Brain microvascular endothelial cell (primary cell): ENCODE results near the gene THADA.

Experiments
- DNase-seq: peaks from one replicate; pipeline ENCODE4 v3.0.0-alpha.2; 2020
- H3K27ac ChIP-seq: fragments of 250-450 bp; sonication (Bioruptor Pico); 2 replicates; pipeline ENCODE4 v1.5.1; 2020; ENCODE audit warnings: mild to moderate bottlenecking, moderate library complexity
- H3K27me3 ChIP-seq: fragments of 250-450 bp; sonication (Bioruptor Pico); replicated peaks from 2 replicates; pipeline ENCODE4 v1.5.1; 2020; ENCODE audit warnings: mild to moderate bottlenecking
- H3K36me3 ChIP-seq: fragments of 250-450 bp; sonication (Bioruptor Pico); replicated peaks from 2 replicates; pipeline ENCODE4 v1.5.1; 2020; ENCODE audit warnings: mild to moderate bottlenecking
- H3K4me3 ChIP-seq: 2 replicates; pipeline ENCODE4 v1.5.1; 2011; ENCODE audit warnings: low read depth, mild to moderate bottlenecking, control low read depth, low read length, moderate library complexity
- CTCF ChIP-seq: IDR thresholded peaks from 2 replicates; pipeline ENCODE4 v1.5.1; 2011; ENCODE audit warnings: low read depth, mild to moderate bottlenecking, moderate library complexity, low read length, control low read depth, inconsistent platforms; ENCODE audit errors: missing control alignments
- in situ Hi-C: cut with HindIII; loops from 2 replicates; pipeline ENCODE4 v1.10.0; 2017; ENCODE audit warnings: low sequenced_read_pairs, low pct_ligation_motif_present

THADA gene

DNA sequence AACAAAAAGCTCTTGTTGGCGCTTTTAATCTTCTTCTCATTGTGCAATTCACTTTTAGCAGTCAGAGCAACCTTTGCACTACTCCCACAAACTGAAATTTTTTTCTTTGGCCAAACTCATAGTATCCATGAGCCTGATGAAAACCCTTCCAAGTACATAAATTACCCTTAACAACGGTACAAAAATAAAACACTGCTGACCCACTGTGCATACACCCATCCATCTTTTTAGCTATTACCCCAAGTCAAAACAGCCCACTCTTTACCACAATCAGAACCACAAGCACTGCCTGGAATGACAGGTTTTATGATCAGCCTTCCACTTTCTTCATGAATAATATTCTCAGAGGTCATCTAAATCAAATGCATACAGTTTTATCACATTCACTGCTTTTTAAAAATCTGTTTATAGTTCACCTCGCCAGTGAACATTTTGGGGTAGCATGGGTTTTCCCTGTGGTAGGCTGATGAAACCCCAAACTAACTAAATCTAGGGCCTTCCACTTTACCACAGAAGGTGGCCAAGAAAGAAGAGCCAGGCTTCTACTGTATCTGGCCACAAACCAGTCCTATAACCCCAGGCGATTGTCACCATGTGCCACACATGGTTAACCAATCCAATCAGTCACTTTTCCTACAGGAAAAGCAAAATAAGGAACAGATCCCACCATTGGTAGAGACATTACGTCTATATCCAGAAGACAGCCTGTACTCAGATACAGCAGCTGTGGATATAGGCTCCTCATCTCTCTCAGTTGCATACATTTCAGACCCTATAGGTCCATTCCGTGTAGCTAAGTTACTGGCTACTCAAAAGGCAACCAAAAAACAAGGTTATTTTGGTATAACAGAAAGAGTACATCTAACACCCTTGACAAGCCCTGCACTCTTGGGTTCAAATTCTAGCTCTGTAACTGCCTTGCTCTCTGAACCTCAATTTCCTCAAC lies 171.3 kb downstream of the THADA start:
- H3K36me3 ChIP-seq = no peaks in the 10 kb centered on the region
- in situ Hi-C loops = no loop called here
- no peak overlapping the region for H3K4me3 ChIP-seq
- H3K27me3 ChIP-seq = no peaks in the 10 kb centered on the region
- TF ChIP-seq CTCF = no peak
- DNase-seq = no peak
- H3K27ac ChIP-seq = no peak overlapping the region

GRCh38 chr2:43423941-43424261 lies 171.9 kb downstream of the THADA start:
- in situ Hi-C loops = no loop called here
- Histone ChIP-seq H3K27me3 (no peaks in the 10 kb centered on the region), H3K4me3 (no peak overlapping the region), H3K27ac (no peak overlapping the region), H3K36me3 (no peaks in the 10 kb centered on the region)
- TF ChIP-seq CTCF = no peak
- DNase-seq = no peak

- no peak overlapping the region for H3K4me3 ChIP-seq
- H3K36me3 ChIP-seq = no peaks in the 10 kb centered on the region
- no peaks in the 10 kb centered on the region for H3K27me3 ChIP-seq
- no peak overlapping the region for H3K27ac ChIP-seq
- in situ Hi-C loops = no loop called here
- DNase-seq = no peak
- no peak for TF ChIP-seq CTCF
Measured at GRCh38 chr2:43421194-43421593, 174.6 kb downstream of the THADA start.

DNA sequence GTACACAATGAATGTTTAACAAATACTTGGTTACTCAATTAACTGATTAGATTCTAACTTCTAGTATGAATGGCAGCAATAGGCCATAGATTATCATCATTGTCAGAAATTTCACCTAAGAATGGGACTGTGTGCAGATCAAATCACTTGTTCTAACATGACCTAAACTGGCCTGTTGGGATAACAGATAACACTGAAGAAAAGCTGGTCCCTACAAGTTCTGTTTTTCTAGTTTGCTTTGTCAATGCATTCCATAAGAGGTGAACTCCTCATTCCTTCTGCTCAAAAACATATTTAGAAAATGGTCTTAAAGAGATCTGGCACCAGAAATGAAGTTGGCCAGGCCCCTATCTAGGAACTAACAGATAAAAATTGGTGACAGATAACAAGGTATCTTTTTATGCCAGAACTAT lies 175.4 kb downstream of the THADA start:
- no peak for DNase-seq
- in situ Hi-C loops = no loop called here
- Histone ChIP-seq H3K4me3 (no peak overlapping the region), H3K27ac (no peak overlapping the region), H3K36me3 (no peaks in the 10 kb centered on the region), H3K27me3 (no peaks in the 10 kb centered on the region)
- TF ChIP-seq CTCF = no peak

DNA sequence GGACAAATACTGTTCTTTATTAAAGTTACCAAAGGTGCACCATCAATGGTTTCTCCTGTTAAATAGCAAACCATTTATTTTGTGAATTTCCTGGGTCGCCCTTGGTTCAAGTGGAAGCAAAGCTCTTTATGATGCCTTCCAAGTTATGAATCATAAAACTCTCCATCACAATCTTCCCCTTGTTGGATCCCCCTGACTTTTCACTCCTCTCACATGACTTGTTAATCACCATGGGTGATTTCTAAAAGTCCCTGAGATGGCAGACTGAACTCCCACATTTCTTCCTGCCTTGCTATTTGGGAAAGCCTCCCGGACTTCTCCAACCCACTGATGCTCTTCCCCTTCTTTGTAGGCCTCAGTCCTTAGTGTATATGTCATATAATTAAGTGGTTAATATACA lies 176.0 kb downstream of the THADA start:
- no peak overlapping the region for H3K27ac ChIP-seq
- no peak overlapping the region for H3K4me3 ChIP-seq
- no peaks in the 10 kb centered on the region for H3K27me3 ChIP-seq
- no peak for DNase-seq
- no peak for TF ChIP-seq CTCF
- in situ Hi-C loops = no loop called here
- H3K36me3 ChIP-seq = no peaks in the 10 kb centered on the region

DNA sequence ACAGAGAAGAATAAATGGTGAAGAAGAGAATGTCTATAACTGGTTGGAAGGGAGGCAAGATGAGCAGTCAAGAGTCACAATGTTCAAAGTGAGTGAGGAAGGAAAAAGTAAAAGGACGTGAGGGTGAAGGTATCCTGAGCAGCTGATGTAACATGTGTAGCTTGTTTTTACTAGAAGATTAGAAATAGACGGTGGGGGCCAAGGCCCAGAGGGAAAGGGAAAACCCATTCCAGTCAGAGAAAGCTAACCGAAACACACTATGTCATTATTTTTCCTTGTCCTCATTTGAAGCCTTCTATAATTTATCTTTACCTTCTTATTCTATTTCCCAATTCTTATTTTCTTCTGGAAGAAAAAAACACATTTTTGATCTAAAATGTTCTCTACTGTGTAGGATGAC lies 176.6 kb downstream of the THADA start:
- in situ Hi-C loops = no loop called here
- no peaks in the 10 kb centered on the region for H3K27me3 ChIP-seq
- H3K4me3 ChIP-seq = no peak overlapping the region
- no peak for DNase-seq
- no peak for TF ChIP-seq CTCF
- H3K36me3 ChIP-seq = no peaks in the 10 kb centered on the region
- no peak overlapping the region for H3K27ac ChIP-seq
